Esophagus muscularis mucosa (tissue), 4 donors: ENCODE data around the gene RAG2.

Experiments
- EP300 ChIP-seq: sonication (generic); formaldehyde crosslinking; IDR thresholded peaks from one replicate; pipeline ENCODE4 v1.6.1; 2017; ENCODE audit warnings: antibody characterized with exemption
- POLR2AphosphoS5 ChIP-seq, 2 donors: sonication (generic); formaldehyde crosslinking; IDR thresholded peaks; one replicate each; pipeline ENCODE4 v1.6.1; 2017; ENCODE audit warnings: antibody characterized with exemption in 2 of 2
- TF ChIP-seq, protein P1 (sequence below), 3 experiments: fragments of 200-600 bp in 2 of 3; fragments of 450-650 bp in 1 of 3; sonication (generic) in 2 of 3; IDR thresholded peaks; one replicate each; pipeline ENCODE4 v1.5.1; 2017 to 2019; ENCODE audit warnings: antibody characterized with exemption in 3 of 3, mild to moderate bottlenecking in 2 of 3, moderate library complexity in 1 of 3

- TF ChIP-seq EP300 (no peak), POLR2AphosphoS5 (IDR thresholded peaks at IDR 0.05) (no peak)
- TF ChIP-seq, protein P1, sequence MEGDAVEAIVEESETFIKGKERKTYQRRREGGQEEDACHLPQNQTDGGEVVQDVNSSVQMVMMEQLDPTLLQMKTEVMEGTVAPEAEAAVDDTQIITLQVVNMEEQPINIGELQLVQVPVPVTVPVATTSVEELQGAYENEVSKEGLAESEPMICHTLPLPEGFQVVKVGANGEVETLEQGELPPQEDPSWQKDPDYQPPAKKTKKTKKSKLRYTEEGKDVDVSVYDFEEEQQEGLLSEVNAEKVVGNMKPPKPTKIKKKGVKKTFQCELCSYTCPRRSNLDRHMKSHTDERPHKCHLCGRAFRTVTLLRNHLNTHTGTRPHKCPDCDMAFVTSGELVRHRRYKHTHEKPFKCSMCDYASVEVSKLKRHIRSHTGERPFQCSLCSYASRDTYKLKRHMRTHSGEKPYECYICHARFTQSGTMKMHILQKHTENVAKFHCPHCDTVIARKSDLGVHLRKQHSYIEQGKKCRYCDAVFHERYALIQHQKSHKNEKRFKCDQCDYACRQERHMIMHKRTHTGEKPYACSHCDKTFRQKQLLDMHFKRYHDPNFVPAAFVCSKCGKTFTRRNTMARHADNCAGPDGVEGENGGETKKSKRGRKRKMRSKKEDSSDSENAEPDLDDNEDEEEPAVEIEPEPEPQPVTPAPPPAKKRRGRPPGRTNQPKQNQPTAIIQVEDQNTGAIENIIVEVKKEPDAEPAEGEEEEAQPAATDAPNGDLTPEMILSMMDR (IDR thresholded peaks at IDR 0.05): no peak
Measured at GRCh38 chr11:36591433-36591832, 6.6 kb downstream of the RAG2 start.
